HEK293T (cell line): Measurements from ENCODE around the gene FLACC1.

ENCODE experiments used
- CTCF ChIA-PET: fragments of 350-600 bp; formaldehyde crosslinking; extraction: SDS; loops from one replicate; lab custom pipeline; 2021; ENCODE audit warnings: antibody characterized with exemption, inconsistent platforms; lab: Yijun Ruan, JAX
- POLR2A ChIA-PET: fragments of 350-600 bp; formaldehyde crosslinking; extraction: SDS; loops from one replicate; lab custom pipeline; 2020; ENCODE audit warnings: antibody characterized with exemption, inconsistent platforms; lab: Yijun Ruan, JAX
- DNase-seq: peaks from one replicate; pipeline ENCODE4 v3.0.0; 2012; ENCODE audit warnings: mixed read lengths; ENCODE audit errors: extremely low spot score
- ARNT ChIP-seq: fragments of 450-650 bp; IDR thresholded peaks from 2 replicates; pipeline ENCODE4 v1.6.1; 2017; ENCODE audit warnings: mild to moderate bottlenecking
- BHLHE40 ChIP-seq: fragments of 450-650 bp; IDR thresholded peaks from 2 replicates; pipeline ENCODE4 v1.6.1; 2016; ENCODE audit warnings: mild to moderate bottlenecking, moderate library complexity, borderline replicate concordance
- CTBP1 ChIP-seq: fragments of 450-650 bp; IDR thresholded peaks from 2 replicates; pipeline ENCODE4 v1.6.1; 2016; ENCODE audit warnings: borderline replicate concordance
- ELF4 ChIP-seq: fragments of 450-650 bp; IDR thresholded peaks from 2 replicates; pipeline ENCODE4 v1.6.1; 2017; ENCODE audit warnings: antibody characterized with exemption
- FOXA1 ChIP-seq: fragments of 450-650 bp; IDR thresholded peaks from 2 replicates; pipeline ENCODE4 v1.6.1; 2016; ENCODE audit warnings: mild to moderate bottlenecking
- FOXK2 ChIP-seq: fragments of 450-650 bp; IDR thresholded peaks from 2 replicates; pipeline ENCODE4 v1.6.1; 2016; ENCODE audit warnings: mild to moderate bottlenecking
- FOXM1 ChIP-seq: fragments of 450-650 bp; IDR thresholded peaks from 2 replicates; pipeline ENCODE4 v1.6.1; 2017; ENCODE audit warnings: mild to moderate bottlenecking, borderline replicate concordance
- HDGF ChIP-seq: fragments of 450-650 bp; IDR thresholded peaks from 2 replicates; pipeline ENCODE4 v1.6.1; 2017; ENCODE audit warnings: antibody characterized with exemption, borderline replicate concordance
- L3MBTL2 ChIP-seq: fragments of 450-650 bp; conservative IDR thresholded peaks from 2 replicates; pipeline ENCODE4 v1.6.1; 2016; ENCODE audit warnings: mild to moderate bottlenecking
- LEF1 ChIP-seq: fragments of 450-650 bp; IDR thresholded peaks from 2 replicates; pipeline ENCODE4 v1.6.1; 2017; ENCODE audit warnings: mild to moderate bottlenecking, borderline replicate concordance
- NFRKB ChIP-seq: fragments of 450-650 bp; IDR thresholded peaks from 2 replicates; pipeline ENCODE4 v1.6.1; 2016; ENCODE audit warnings: mild to moderate bottlenecking, moderate library complexity
- SP1 ChIP-seq: fragments of 450-650 bp; IDR thresholded peaks from 2 replicates; pipeline ENCODE4 v1.6.1; 2017
- SUZ12 ChIP-seq: fragments of 450-650 bp; IDR thresholded peaks from 2 replicates; pipeline ENCODE4 v1.6.1; 2016; ENCODE audit warnings: mild to moderate bottlenecking
- TARDBP ChIP-seq: fragments of 450-650 bp; IDR thresholded peaks from 2 replicates; pipeline ENCODE4 v1.6.1; 2016
- ZNF384 ChIP-seq: fragments of 450-650 bp; IDR thresholded peaks from 2 replicates; pipeline ENCODE4 v1.6.1; 2016
- TF ChIP-seq, protein P1 (sequence below): fragments of 450-650 bp; IDR thresholded peaks from 2 replicates; pipeline ENCODE4 v1.6.1; 2016

The FLACC1 gene

DNA sequence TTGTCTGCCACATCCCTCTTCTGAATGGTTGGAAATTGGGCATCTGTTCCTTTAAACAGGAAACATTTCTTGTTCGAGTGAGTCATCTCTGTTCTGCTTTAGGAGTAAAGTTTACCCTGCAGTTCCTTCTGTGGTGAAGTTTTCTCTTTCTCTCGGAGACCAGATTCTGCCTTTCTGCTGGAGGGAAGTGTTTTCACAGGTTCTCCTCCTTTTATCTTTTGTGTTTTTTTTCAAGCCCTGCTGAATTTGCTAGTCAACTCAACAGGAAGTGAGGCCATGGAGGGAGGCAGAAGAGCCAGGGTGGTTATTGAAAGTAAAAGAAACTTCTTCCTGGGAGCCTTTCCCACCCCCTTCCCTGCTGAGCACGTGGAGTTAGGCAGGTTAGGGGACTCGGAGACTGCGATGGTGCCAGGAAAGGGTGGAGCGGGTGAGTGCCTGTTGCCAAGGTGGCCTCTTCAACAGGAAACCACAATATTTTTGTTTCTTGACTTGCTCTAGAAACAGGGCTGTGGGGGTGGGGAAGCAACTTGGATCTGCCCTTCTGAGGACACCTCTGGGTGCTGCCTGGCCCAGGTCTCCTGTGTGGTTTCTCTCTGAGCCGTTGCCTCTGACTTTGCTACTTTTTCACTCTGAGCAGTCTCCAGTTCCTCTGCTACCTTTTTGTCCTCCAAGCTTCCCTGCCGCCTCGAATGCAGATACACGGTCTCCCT, 99.0 kb downstream of the FLACC1 start:
- TF ChIP-seq L3MBTL2, result peak; percentile 77
- no peak for TF ChIP-seq SUZ12
- DNase-seq, result no peak
- ChIA-PET CTCF (interaction anchor here (0.6 kb wide), 1 partner anchor 27 kb away, joined by 3 read pairs; no protein-coding TSS in a partner anchor), POLR2A (no interaction called here)

DNA sequence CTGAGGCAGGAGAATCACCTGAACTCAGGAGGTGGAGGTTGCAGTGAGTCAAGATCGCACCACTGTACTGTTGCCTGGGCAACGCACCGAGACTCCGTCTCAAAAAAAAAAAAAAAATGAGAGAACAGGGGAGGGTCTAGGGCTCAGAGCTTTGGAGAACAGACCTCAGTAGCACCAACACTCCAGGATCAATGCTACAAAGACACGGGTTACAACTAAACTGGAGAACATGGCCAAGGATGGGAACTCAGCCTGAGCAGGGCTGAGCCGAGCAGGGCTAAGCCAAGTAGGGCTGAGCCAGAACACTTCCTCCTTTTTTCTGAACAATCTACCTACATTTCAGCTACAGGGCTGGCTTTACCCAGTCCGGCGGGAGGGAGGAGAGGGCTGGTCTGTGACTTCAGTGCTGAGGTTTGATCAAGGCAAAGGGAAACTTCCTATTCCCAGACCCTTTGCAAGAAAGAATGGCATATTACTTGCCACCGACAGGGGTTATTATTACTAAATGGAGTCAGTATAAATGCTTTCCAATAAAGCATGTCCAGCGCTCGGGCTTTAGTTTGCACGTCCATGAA, 99.7 kb downstream of the FLACC1 start:
- no peak for TF ChIP-seq SP1
- TF ChIP-seq BHLHE40, result no peak
- TF ChIP-seq NFRKB, result no peak
- no peak for TF ChIP-seq ZNF384
- TF ChIP-seq LEF1, result no peak
- TF ChIP-seq, protein P1, sequence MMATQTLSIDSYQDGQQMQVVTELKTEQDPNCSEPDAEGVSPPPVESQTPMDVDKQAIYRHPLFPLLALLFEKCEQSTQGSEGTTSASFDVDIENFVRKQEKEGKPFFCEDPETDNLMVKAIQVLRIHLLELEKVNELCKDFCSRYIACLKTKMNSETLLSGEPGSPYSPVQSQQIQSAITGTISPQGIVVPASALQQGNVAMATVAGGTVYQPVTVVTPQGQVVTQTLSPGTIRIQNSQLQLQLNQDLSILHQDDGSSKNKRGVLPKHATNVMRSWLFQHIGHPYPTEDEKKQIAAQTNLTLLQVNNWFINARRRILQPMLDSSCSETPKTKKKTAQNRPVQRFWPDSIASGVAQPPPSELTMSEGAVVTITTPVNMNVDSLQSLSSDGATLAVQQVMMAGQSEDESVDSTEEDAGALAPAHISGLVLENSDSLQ, result no peak
- TF ChIP-seq SUZ12, result no peak
- no peak for TF ChIP-seq FOXK2
- TF ChIP-seq L3MBTL2, result no peak
- no peak for TF ChIP-seq CTBP1
- DNase-seq, result no peak
- ChIA-PET POLR2A (no interaction called here), CTCF (no interaction called here)

DNA sequence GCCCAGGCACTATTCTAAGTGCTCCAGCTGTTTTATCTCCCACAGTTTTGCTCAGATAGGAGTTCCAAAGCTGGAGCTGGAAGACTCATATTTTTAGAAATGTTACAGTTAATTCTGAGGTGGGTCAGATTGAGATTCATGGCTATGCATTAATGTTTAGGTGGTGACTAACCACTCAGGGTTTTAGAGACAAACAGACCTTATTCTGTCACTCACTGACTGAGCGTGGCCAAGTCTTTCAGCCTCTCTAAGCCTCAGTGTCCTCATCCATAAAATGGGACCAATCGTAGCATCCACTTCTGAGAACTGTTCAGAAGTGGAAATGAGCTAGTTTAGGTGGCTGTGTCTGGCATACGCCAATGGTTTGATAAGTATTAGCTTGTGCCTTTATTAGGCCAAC, 101.1 kb downstream of the FLACC1 start:
- DNase-seq, result no peak
- no peak for TF ChIP-seq ZNF384
- no peak for TF ChIP-seq NFRKB
- TF ChIP-seq FOXA1, result no peak
- no peak for TF ChIP-seq SP1
- TF ChIP-seq CTBP1, result no peak
- no peak for TF ChIP-seq HDGF
- POLR2A ChIA-PET, result no interaction called here
- CTCF ChIA-PET, result no interaction called here

DNA sequence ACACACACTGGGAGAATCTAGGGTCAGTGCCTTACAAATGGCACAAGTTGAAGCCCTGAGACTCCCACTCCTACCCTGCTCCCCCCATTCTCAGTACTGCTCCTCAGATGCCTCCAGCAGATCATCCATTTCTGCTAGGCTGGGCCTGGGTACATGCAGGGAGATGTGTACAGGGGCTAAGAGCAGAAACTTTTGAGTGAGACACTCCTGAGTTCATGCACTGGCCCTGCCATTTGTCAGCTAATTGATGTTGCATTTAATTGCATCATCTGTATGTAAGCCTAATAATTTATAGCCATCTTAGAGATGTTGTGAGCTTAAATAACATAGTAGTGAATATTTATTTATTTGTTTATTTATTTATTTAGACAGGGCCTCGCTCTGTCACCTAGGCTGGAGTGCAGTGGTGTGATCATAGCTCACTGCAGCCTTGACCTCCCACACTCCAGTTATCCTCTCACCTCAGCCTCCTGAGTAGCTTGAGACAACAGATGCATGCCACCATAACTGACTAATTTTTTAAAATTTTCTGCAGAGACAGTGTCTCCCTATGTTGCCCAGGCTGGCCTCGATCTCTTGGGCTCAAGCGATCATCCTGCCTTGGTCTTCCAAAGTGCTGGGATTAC, 101.6 kb downstream of the FLACC1 start:
- no peak for TF ChIP-seq BHLHE40
- no peak for TF ChIP-seq FOXK2
- TF ChIP-seq SUZ12, result no peak
- no peak for TF ChIP-seq L3MBTL2
- TF ChIP-seq TARDBP, result no peak
- POLR2A ChIA-PET, result no interaction called here
- CTCF ChIA-PET, result no interaction called here
- no peak for DNase-seq

DNA sequence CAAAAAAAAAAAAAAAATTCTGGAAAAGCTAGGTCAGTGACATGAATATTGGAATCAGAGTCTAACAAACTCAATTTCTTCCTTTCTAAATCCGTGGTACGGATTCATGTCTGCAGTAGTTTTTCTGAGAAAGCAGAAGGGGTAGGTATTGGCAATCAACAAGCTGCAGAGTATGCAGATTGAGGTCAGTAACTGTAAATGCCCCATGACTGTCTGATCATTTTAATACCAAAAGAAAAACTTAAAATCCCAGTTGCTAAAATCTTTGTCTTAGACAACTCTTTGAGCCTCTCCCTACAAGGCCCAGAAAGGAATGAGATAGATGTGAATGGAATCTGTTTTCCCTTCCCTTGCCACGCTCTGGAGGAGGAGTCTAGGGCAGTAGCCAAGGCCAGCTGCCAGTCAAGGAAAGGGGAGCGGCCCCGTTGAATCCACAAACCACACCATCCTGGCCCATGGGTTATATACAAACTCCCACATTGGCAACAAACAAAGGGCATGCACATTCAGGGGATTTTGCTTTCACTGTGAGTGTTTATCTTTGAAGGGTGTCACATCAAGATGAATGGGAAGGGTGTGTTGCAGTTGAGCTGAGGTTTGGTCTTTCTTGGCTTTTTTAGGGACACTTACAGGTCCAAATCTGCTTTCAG, 102.9 kb downstream of the FLACC1 start:
- TF ChIP-seq SP1, result no peak
- TF ChIP-seq, protein P1, result peak; percentile 25; the same call in 1 of the 2 replicates
- POLR2A ChIA-PET, result no interaction called here
- no peak for DNase-seq
- CTCF ChIA-PET, result interaction anchor here (0.6 to 1.2 kb wide), 2 partner anchors 22 to 71 kb away, joined by 4 read pairs; partner anchors contain the start of gene CASP10

DNA sequence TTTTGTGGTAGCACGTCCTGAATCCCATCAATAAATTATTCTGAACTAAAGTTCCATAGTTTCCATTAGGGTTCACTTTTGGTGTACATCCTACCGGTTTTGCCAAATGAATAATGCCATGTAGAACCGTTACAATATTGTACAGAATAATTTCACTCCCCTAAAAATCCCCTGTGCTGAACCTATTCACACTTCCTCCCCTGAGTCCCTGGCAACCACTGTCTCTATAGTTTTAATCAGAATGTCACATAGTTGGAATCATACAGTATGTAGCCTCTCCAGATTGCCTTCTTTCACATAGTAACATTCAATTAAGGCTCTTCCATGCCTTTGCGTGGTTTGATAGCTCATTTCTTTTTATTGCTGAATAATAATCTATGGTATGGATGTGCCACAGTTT, 106.4 kb downstream of the FLACC1 start:
- ChIA-PET CTCF (no interaction called here), POLR2A (no interaction called here)
- TF ChIP-seq ARNT (no peak), CTBP1 (no peak), BHLHE40 (no peak), SUZ12 (no peak), ELF4 (no peak), HDGF (no peak), SP1 (no peak), ZNF384 (no peak), FOXA1 (no peak), FOXM1 (no peak), LEF1 (no peak), L3MBTL2 (no peak), NFRKB (no peak)
- TF ChIP-seq, protein P1, result no peak
- DNase-seq, result no peak
